Activated CD8-positive, alpha-beta memory T cell treated with anti-CD3 and anti-CD28 coated beads, Interleukin-2, amount 50 U/mL, for 24 hours (primary cell): Measurements from ENCODE around the gene SLC66A2.
"Not testable (repeated sequence)": the region's sequence is repeated elsewhere in the genome, so short reads cannot be mapped to it uniquely, and the experiment has no call there.

Experiments used
- DNase-seq: peaks from one replicate; pipeline ENCODE4 v3.0.0-alpha.2; 2020; ENCODE audit errors: extremely low read depth

SLC66A2 gene

DNA sequence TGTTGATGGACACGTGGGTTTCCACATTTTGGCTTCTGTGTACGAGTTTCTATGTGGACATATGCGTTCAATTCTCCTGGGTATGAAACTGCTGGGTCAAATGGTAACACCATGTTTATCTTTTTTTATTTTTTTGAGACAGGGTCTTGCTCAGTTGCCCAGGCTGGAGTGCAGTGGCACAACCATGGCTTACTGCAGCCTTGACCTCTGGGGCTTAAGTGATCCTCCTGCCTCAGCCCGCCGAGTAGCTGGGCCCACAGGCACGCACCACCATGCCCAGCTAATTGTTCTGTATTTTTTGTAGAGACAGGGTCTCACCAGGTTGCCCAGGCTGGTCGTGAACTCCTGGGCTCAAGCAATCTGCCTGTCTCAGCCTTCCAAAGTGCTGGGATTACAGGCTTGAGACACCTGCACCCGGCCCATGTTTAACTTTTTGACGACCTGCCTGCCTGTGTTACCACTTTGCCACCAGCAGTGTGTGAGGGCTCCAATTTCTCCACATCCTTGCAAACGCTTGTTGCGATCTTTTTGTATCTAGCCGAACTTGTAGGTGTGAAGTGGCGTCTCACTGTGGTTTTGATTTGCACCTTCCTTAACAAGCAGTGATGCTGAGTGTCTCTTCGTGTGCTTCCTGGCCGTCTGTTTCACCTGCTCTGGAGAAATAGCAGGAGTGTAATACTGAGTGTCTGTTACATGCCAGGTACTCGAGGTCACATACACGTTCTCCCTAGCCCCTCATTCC lies 19.9 kb upstream of the SLC66A2 start:
- no peak for DNase-seq

DNA sequence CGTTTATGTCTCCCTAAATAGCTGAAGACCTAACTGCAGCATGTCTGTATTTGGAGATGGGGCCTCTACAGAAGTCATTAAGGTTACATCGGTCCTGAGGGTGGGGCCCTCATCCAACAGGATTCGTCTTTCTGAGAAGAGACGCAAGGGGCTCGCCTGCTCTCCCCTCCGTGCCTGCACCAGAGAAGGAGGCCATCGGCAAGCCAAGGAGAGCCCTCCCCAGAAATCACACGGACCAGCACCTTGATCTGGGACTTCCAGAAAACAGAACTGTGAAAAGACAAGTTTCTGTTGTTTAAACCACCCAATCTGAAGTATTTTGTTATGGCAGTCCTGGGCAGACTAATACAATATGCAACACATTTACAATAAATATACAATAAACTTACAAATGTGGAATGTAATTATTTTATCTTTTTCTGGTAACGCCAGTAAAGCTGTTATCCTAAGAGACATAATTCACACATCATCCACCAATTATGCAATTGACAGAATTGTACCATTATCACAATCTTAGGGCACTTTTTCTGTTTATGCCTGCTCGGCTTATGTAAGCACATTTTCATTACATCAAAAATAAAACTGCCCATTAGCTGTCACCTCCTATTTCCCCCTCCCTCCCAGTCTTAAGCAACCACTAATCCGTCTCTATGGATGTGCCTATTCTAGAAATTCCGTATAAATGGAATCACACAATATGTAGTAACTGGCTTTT lies 19.1 kb upstream of the SLC66A2 start:
- no peak for DNase-seq

GRCh38 chr18:79965119-79965902 lies 13.9 kb upstream of the SLC66A2 start:
- DNase-seq, result no peak

DNA sequence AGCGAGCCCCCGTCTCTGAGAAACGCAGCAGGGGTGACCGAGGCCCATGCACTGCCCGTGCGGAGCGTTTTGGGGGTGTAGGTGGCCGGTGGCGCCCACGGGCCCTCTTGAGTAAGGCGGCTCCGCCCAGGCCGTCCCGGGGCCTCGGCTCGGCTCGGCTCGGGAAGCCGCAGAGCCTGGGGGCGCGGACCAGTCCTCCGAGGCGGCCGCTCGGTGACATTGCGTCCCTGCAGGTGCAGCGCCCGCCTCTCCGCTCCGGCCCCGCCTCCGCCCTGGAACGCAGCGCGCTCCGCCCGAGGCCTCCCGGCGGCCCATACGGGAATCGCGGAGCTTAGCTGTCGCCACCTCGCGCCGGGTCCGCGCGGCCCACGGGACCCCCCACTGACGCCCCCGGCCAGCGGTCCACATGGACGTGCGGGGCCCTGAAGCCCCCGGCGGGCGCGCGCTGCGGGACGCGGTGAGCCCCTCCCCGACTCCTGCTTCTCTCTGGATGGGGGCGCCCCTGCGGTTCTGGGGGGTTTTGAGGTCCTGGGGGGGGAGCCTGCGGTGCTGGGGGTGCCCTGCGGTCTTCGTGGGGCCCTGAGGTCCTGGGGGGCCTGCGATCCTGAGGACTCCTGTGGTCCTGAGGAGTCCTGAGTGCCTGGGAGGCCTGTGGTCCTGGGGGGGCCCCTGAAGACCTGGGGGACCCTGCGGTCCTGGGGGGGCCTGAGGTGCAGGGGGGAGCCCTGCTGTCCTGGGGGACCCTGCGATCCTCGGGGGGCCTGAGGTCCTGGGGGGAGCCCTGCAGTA lies 13.1 kb upstream of the SLC66A2 start, which contains the start of gene HSBP1L1:
Gene HSBP1L1, plus strand, starts transcription at position 314 of the 789 bp plus-strand sequence. Its CDS starts 93 bp downstream, at position 407.
- DNase-seq, result no peak

GRCh38 chr18:79963658-79964329 lies 12.3 kb upstream of the SLC66A2 start:
- no peak for DNase-seq

DNA sequence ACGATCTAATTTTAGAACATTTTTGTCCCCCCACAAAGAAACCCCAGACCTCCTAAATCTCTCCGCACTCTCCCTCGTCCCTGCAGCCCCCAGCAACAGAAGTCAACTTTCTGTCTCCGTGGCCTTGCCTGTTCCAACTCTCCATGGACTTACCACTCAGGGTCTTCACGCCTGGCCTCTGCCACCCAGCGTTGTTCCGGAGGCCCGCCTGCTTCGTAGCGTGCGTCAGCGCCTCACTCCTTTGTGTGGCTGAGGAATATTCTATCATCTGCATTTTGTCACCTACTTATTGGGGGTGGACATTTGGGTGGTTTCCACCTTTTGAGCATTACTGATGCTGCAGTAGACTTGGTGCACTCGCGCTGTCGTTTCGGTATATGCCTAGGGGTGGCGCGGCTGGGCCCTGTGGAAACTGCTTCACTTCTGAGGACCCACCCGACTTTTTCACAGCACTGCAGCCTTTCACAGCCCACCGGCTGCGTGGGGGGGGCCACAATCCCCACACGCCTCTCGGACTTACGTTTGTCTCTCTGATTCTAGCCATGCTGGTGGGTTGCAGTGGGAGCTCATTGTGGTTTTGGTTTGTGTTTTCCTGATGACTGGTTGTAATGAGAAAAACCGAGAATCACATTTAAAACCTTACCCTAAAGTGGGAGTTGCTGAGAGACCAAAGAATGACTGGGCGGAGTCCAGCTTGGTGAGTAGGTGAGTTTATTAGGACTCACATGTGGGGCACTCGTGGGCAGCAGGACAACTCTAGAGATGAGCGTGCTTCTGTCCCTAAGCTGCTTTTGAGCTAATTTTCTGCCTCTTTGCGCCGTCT lies 11.6 kb upstream of the SLC66A2 start:
- peak; percentile 26 for DNase-seq

DNA sequence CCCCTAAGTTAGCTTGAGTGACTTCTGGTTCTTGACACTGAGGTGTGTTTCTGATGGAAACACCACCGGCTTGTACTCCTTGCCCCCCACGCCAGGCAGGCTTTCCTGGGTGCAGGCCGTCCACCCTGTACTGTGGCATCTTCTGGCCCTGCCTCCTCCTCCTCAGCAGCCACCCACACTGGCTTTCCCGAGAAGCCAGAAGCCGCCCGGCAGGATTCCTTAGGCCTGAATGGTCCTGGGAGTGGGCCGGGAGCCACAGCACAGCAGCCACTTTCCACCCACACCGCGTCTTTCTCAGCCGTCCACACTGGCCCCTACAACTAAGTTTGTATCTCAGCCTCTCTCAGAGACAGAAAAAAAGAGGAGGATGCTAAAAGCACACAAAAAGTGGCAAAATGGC lies 10.9 kb upstream of the SLC66A2 start:
- no peak for DNase-seq

GRCh38 chr18:79961527-79962291 lies 10.3 kb upstream of the SLC66A2 start:
- no peak for DNase-seq

DNA sequence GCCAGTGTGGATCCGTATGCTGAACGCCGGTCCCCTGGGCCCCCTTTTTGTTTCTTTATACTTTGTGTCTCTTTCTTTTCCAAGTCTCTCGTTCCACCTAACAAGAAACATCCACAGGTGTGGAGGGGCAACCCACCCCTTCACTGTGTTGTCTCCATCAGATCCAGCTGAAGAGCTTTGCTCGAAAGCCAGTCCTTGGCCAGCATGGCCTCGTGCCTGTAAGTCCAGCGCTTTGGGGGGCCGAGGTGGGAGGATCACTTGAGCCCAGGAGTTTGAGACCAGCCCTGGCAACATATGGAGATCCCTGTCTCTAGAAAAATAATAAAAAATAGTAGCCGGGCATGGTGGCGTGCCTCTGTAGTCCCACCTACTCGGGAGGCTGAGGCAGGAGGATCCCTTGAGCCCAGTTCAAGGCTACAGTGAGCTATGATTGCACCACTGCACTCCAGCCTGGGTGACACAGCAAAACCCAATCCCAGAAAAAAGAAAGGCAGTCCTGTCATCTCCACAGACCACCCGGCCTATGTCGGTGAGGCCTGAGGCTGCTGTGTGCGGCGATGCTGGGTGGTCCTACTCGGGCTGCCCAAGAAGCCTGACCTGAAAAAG lies 9.6 kb upstream of the SLC66A2 start:
- no peak for DNase-seq

GRCh38 chr18:79960161-79960801 lies 8.8 kb upstream of the SLC66A2 start:
- DNase-seq, result not testable (repeated sequence)

- DNase-seq, result no peak
Observed at GRCh38 chr18:79958981-79959380, 7.5 kb upstream of the SLC66A2 start.

DNA sequence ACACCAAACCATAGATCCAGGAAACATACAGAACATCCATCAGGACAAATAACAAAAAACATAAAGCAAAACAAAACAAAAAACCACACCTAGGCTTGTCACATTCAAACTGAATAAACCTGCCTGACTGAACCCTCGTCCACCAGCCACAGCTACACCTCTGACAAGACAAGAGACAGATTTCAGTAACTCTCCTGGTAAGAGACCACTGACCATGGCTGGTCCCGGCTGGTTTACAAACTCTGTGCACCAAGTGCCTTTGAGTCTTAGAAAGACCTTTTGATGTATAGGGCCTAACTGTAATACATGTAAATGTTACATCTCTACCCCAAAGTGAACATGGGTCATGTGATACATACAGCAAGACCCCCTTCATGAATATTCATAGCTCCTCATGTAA lies 4.8 kb upstream of the SLC66A2 start:
- no peak for DNase-seq

GRCh38 chr18:79955302-79956075 lies 4.0 kb upstream of the SLC66A2 start:
- DNase-seq, result no peak

- DNase-seq, result no peak
Observed at GRCh38 chr18:79954791-79955190, 3.3 kb upstream of the SLC66A2 start.

- no peak for DNase-seq
Observed at GRCh38 chr18:79953971-79954651, 2.7 kb upstream of the SLC66A2 start.

- no peak for DNase-seq
Observed at GRCh38 chr18:79952996-79953559, 1.6 kb upstream of the SLC66A2 start.
